Measurements from ENCODE around the gene SLC41A3.
A peak's percentile ranks its signal among the peaks of the same experiment; 100 is the strongest.

The SLC41A3 gene

GRCh38 chr3:126083913-126084767 lies at the start of gene SLC41A3:
SLC41A3 (minus strand) TSS chr3:126084124; CDS start chr3:126068219, 15,905 bp downstream.
- ATAC-seq (ENCODE audit: low read depth): peak; percentile 84
- peak; percentile 74 to 85 for DNase-seq (ENCODE audit: low spot score in 2 of 2)
- Mint-ChIP-seq H3K9me3 (peaks cover 5% of the 10 kb centered on the region), H3K27ac (peak within 1 kb of the TSS; percentile 42), H3K4me1 (peaks cover 5% of the 10 kb centered on the region), H3K27me3 (no peaks in the 10 kb centered on the region), H3K36me3 (no peaks in the 10 kb centered on the region), H3K4me3 (peak within 1 kb of the TSS; percentile 82)

- Mint-ChIP-seq H3K36me3 (no peaks in the 10 kb centered on the region), H3K4me3 (no peak overlapping the region), H3K4me1 (no peaks in the 10 kb centered on the region), H3K9me3 (no peaks in the 10 kb centered on the region), H3K27ac (no peak overlapping the region), H3K27me3 (peaks cover 17% of the 10 kb centered on the region)
- DNase-seq (ENCODE audit: low spot score in 2 of 2) (no peak), ATAC-seq (ENCODE audit: low read depth) (no peak)
Observed at GRCh38 chr3:126133606-126134005, 49.7 kb upstream of the SLC41A3 start.

GRCh38 chr3:126132751-126133511 lies 49.0 kb upstream of the SLC41A3 start:
- no peaks in the 10 kb centered on the region for H3K9me3 Mint-ChIP-seq
- no peaks in the 10 kb centered on the region for H3K4me1 Mint-ChIP-seq
- DNase-seq (ENCODE audit: low spot score in 2 of 2) (no peak), ATAC-seq (ENCODE audit: low read depth) (no peak)
- H3K27ac Mint-ChIP-seq: no peak overlapping the region
- no peak overlapping the region for H3K4me3 Mint-ChIP-seq
- H3K36me3 Mint-ChIP-seq: no peaks in the 10 kb centered on the region
- H3K27me3 Mint-ChIP-seq: peaks cover 17% of the 10 kb centered on the region

- Mint-ChIP-seq H3K36me3 (no peaks in the 10 kb centered on the region), H3K4me1 (no peaks in the 10 kb centered on the region), H3K27ac (no peak overlapping the region), H3K27me3 (peaks cover 15% of the 10 kb centered on the region), H3K4me3 (no peak overlapping the region), H3K9me3 (no peaks in the 10 kb centered on the region)
- ATAC-seq (ENCODE audit: low read depth) (no peak), DNase-seq (ENCODE audit: low spot score in 2 of 2) (no peak)
Observed at GRCh38 chr3:126131881-126132750, 48.2 kb upstream of the SLC41A3 start.

- Mint-ChIP-seq H3K27ac (no peak overlapping the region), H3K4me3 (no peak overlapping the region), H3K4me1 (no peaks in the 10 kb centered on the region)
Observed at GRCh38 chr3:126130981-126131745, 47.2 kb upstream of the SLC41A3 start.

GRCh38 chr3:126130081-126130855 lies 46.3 kb upstream of the SLC41A3 start:
- no peak overlapping the region for H3K27ac Mint-ChIP-seq
- no peak for DNase-seq (ENCODE audit: low spot score in 2 of 2)
- H3K27me3 Mint-ChIP-seq: peaks cover 6% of the 10 kb centered on the region
- H3K4me1 Mint-ChIP-seq: no peaks in the 10 kb centered on the region
- no peaks in the 10 kb centered on the region for H3K9me3 Mint-ChIP-seq
- H3K4me3 Mint-ChIP-seq: no peak overlapping the region
- no peaks in the 10 kb centered on the region for H3K36me3 Mint-ChIP-seq
- no peak for ATAC-seq (ENCODE audit: low read depth)

More at GRCh38 chr3:126130981-126131745, 47.2 kb upstream of the SLC41A3 start:
- ATAC-seq (ENCODE audit: low read depth): no peak
- Mint-ChIP-seq H3K9me3 (no peaks in the 10 kb centered on the region), H3K27me3 (peaks cover 12% of the 10 kb centered on the region), H3K36me3 (no peaks in the 10 kb centered on the region)
- DNase-seq (ENCODE audit: low spot score in 2 of 2): no peak

GRCh38 chr3:126129398-126129891 lies 45.5 kb upstream of the SLC41A3 start:
- no peaks in the 10 kb centered on the region for H3K9me3 Mint-ChIP-seq
- no peak for ATAC-seq (ENCODE audit: low read depth)
- no peaks in the 10 kb centered on the region for H3K4me1 Mint-ChIP-seq
- H3K27ac Mint-ChIP-seq: no peak overlapping the region
- DNase-seq (ENCODE audit: low spot score in 2 of 2): no peak
- H3K36me3 Mint-ChIP-seq: no peaks in the 10 kb centered on the region
- H3K27me3 Mint-ChIP-seq: peaks cover 4% of the 10 kb centered on the region
- no peak overlapping the region for H3K4me3 Mint-ChIP-seq

- DNase-seq (ENCODE audit: low spot score in 2 of 2): no peak
- ATAC-seq (ENCODE audit: low read depth): no peak
- Mint-ChIP-seq H3K4me3 (no peak overlapping the region), H3K36me3 (no peaks in the 10 kb centered on the region), H3K4me1 (no peaks in the 10 kb centered on the region), H3K27me3 (peaks cover 3% of the 10 kb centered on the region), H3K27ac (no peak overlapping the region), H3K9me3 (no peaks in the 10 kb centered on the region)
Observed at GRCh38 chr3:126128504-126129397, 44.8 kb upstream of the SLC41A3 start.

- H3K4me3 Mint-ChIP-seq: no peak overlapping the region
- H3K9me3 Mint-ChIP-seq: no peaks in the 10 kb centered on the region
- H3K4me1 Mint-ChIP-seq: no peaks in the 10 kb centered on the region
- H3K27me3 Mint-ChIP-seq: peaks cover 1% of the 10 kb centered on the region
- ATAC-seq (ENCODE audit: low read depth): no peak
- H3K27ac Mint-ChIP-seq: no peak overlapping the region
- DNase-seq (ENCODE audit: low spot score in 2 of 2): no peak
- H3K36me3 Mint-ChIP-seq: no peaks in the 10 kb centered on the region
Observed at GRCh38 chr3:126127904-126128303, 44.0 kb upstream of the SLC41A3 start.

GRCh38 chr3:126127452-126127851 lies 43.5 kb upstream of the SLC41A3 start:
- H3K4me1 Mint-ChIP-seq: no peaks in the 10 kb centered on the region
- no peak for ATAC-seq (ENCODE audit: low read depth)
- H3K9me3 Mint-ChIP-seq: no peaks in the 10 kb centered on the region
- no peak for DNase-seq (ENCODE audit: low spot score in 2 of 2)
- H3K4me3 Mint-ChIP-seq: no peak overlapping the region
- no peaks in the 10 kb centered on the region for H3K36me3 Mint-ChIP-seq
- peaks cover 1% of the 10 kb centered on the region for H3K27me3 Mint-ChIP-seq
- no peak overlapping the region for H3K27ac Mint-ChIP-seq

- Mint-ChIP-seq H3K9me3 (no peaks in the 10 kb centered on the region), H3K27ac (no peak overlapping the region), H3K4me3 (no peak overlapping the region), H3K27me3 (peaks cover 1% of the 10 kb centered on the region), H3K4me1 (no peaks in the 10 kb centered on the region), H3K36me3 (no peaks in the 10 kb centered on the region)
- ATAC-seq (ENCODE audit: low read depth) (no peak), DNase-seq (ENCODE audit: low spot score in 2 of 2) (no peak)
Observed at GRCh38 chr3:126126811-126127431, 43.0 kb upstream of the SLC41A3 start.
